ENCODE data around the gene MMRN1. TPM values are rescaled to one million over a fixed set of nuclear protein-coding genes. Genes with fewer than 3 reads are reported as not detected.

The MMRN1 gene
- total RNA-seq, 6 experiments from 2014 or later = 5.4 to 19.0 (median 11.0) TPM

DNA sequence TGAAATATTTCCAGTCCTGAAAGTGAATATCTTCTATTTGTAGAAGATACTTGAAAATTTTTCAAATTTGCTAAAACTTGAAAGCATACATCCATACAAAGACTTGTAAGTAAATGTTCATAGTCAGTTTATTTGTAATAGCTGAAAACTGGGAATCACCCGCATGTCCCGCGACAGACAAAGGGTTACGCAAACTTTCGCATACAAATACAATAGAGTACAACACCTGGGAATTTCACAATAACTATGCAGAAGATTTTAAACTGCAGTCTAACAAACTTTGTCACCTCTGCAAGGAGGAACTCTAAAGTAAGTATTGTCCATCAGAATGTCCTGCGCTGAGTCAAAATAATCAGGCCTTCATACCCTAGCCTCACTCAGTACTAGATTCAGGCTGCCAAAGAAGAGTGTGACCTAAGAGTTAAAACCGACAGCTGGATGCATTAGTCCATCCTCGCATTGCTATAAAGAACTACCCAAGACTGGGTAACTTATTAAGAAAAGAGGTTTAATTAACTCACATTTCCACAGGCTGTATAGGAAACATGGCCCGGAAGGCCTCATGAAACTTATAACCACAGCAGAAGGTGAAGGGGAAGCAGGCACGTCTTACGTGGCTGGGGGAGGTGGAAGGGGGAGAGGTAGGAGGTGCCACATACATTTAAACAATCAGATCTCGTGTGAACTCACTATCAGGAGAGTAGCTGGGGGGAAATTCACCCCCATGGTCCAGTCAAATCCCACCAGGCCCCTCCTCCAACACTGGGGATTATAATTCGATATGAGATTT is 60.4 kb downstream of the MMRN1 start:
- Histone ChIP-seq H3K36me3 (no peaks in the 10 kb centered on the region), H3K27me3 (no peaks in the 10 kb centered on the region), H3K4me3 (no peak overlapping the region), H3K4me1 (no peaks in the 10 kb centered on the region), H3K9me3 (no peaks in the 10 kb centered on the region), H3K27ac (no peak overlapping the region)
- WGBS (ENCODE audit: insufficient coverage, low coverage, low lambda C conversion rate, missing lambda C conversion rate) = 60% methylated on average over 13 of the region's 13 CpGs
- intact Hi-C loops (cut with DNase I) = no loop called here
- TF ChIP-seq POLR2A (IDR thresholded peaks at IDR 0.05) = no peak
- TF ChIP-seq, protein P1, sequence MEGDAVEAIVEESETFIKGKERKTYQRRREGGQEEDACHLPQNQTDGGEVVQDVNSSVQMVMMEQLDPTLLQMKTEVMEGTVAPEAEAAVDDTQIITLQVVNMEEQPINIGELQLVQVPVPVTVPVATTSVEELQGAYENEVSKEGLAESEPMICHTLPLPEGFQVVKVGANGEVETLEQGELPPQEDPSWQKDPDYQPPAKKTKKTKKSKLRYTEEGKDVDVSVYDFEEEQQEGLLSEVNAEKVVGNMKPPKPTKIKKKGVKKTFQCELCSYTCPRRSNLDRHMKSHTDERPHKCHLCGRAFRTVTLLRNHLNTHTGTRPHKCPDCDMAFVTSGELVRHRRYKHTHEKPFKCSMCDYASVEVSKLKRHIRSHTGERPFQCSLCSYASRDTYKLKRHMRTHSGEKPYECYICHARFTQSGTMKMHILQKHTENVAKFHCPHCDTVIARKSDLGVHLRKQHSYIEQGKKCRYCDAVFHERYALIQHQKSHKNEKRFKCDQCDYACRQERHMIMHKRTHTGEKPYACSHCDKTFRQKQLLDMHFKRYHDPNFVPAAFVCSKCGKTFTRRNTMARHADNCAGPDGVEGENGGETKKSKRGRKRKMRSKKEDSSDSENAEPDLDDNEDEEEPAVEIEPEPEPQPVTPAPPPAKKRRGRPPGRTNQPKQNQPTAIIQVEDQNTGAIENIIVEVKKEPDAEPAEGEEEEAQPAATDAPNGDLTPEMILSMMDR (IDR thresholded peaks at IDR 0.05) = no peak
- DNase-seq (no peak), ATAC-seq (no peak)

DNA sequence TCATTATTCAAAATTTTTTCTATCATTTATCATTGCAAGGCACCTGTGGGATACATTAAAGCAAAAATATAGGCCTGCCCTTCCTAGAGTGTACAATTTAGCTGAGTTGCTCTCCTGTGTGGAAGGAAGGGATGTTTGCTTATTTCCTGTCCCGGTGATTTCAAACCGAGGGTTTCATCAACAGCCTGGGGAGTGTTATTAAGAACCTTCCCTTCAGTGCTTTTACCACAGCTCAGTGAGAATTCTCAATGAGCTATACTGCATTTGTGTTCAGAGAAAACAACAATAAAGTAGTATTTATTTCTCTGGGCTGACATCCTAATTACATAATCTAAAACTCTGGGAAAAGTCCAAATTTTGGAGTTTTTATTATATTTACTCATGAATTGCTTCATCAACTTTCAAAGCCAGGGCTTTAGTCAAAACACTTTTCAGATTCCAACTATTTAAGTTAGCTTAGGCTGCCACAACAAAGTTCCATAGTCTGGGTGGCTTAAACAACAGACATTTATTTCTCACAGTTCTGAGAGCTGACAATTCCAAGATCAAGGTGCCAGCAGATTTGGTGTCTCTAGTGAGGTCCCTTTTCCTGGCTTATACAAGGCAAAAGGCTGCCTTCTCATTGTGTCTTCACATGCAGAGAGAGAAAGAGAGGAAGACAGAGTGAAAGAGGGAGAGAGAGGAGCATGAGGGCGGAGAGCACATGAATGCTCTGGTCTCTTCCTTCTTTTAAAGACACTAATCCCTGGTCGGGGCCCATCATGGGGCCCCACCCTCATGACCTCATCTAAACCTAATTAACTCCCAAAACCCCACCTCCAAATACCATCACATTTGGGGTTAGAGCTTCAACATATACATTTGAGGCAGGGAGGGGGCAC is 62.6 kb downstream of the MMRN1 start:
- ATAC-seq (peak in 1 of 4 donors; percentile 43), DNase-seq (no peak)
- 36% methylated on average over 4 of the region's 4 CpGs for WGBS (ENCODE audit: insufficient coverage, low coverage, low lambda C conversion rate, missing lambda C conversion rate)
- TF ChIP-seq, protein P1 (IDR thresholded peaks at IDR 0.05) = no peak
- no peak for TF ChIP-seq POLR2A (IDR thresholded peaks at IDR 0.05)
- Histone ChIP-seq H3K27me3 (no peaks in the 10 kb centered on the region), H3K36me3 (no peaks in the 10 kb centered on the region), H3K4me3 (no peak overlapping the region), H3K4me1 (no peaks in the 10 kb centered on the region), H3K9me3 (no peaks in the 10 kb centered on the region), H3K27ac (no peak overlapping the region)
- intact Hi-C loops (cut with DNase I) = no loop called here

DNA sequence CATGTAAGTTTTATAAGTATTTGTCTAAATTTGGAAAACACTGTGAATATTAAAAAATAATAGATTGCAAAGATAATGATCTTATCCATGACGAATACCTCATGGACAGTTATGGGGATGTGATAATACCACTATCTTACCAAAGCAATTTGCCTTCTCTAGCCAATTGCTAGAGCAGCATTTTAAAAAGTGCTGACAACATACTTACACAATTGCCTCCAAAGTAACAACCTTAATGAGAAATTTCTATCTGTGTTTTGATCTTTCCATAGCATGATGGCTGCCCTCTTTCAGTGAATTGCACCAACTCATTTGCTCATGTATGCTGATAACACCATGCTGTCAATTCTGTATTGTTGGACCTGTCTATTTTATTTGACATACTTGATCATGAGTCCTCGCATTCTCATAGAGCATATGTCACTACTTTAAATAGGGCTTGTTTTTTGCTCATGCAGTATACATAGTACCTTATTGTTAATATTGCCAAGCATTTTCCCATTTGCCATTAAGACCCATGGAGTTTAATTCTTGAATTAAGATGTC is 87.2 kb downstream of the MMRN1 start:
- intact Hi-C loops (cut with DNase I) = no loop called here
- no peak for ATAC-seq
- WGBS (ENCODE audit: insufficient coverage, low coverage, low lambda C conversion rate, missing lambda C conversion rate) = 48% methylated on average over 2 of the region's 2 CpGs

DNA sequence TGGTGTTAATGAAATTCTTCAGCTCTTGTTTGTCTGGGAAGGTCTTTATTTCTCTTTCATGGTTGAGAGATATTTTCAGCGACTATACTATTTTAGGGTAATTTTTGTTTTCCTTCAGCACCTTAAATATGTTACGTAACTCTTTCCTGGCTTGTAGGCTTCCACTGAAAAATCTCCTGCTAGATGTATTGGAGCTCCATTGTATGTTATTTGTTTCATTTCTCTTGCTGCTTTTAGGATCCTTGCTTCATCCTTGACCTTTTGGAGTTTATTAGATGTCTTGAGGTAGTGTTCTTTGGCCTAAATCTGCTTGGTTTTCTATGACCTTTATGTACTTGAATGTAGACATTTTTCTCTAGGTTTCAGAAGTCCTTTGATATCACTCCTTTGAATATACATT is 93.6 kb downstream of the MMRN1 start:
- DNase-seq = no peak
- intact Hi-C loops (cut with DNase I) = no loop called here
- H3K36me3 ChIP-seq = no peaks in the 10 kb centered on the region
- WGBS (ENCODE audit: insufficient coverage, low coverage, low lambda C conversion rate, missing lambda C conversion rate) = 83% methylated on average over 2 of the region's 2 CpGs
- no peaks in the 10 kb centered on the region for H3K4me1 ChIP-seq
- no peak for TF ChIP-seq POLR2A (IDR thresholded peaks at IDR 0.05)
- TF ChIP-seq, protein P1 (IDR thresholded peaks at IDR 0.05) = no peak
- no peaks in the 10 kb centered on the region for H3K9me3 ChIP-seq
- H3K27me3 ChIP-seq = no peaks in the 10 kb centered on the region
- H3K4me3 ChIP-seq = no peak overlapping the region
- ATAC-seq = no peak
- no peak overlapping the region for H3K27ac ChIP-seq

More for the DNA sequence above, 87.2 kb downstream of the MMRN1 start:
- Histone ChIP-seq H3K4me3 (no peak overlapping the region), H3K27ac (no peak overlapping the region), H3K27me3 (no peaks in the 10 kb centered on the region), H3K9me3 (no peaks in the 10 kb centered on the region), H3K4me1 (peaks cover 0 to 6% (median 0%) of the 10 kb centered on the region in 4 donors), H3K36me3 (no peaks in the 10 kb centered on the region)
- no peak for TF ChIP-seq POLR2A (IDR thresholded peaks at IDR 0.05)
- TF ChIP-seq, protein P1 (IDR thresholded peaks at IDR 0.05) = no peak
- no peak for DNase-seq
